ENCODE results near the gene PPP1R14D.
A peak's percentile ranks its signal among the peaks of the same experiment; 100 is the strongest.

Gene PPP1R14D

DNA sequence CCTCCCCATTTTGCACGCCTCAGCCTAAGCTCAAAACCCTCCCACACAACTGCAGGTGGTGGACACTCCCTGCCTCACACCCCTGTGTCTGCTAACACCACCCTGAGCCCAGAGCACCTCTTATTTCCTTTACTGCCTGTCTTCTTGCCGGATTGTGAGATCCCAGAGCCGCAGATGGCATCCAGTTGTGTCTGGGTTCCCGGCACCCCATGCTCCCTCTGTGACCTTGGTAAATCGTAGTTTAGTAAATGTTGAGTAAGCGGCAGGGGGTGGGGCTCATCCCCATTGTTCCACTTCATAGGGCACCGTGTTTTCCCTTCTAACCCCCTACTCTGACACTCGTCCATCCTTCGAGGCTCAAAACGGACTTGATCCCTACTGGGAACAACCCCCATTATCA, 30.2 kb upstream of the PPP1R14D start:
- no peak for DNase-seq (ENCODE audit: low read depth)
- H3K4me3 ChIP-seq (ENCODE audit: low read depth, low read length), result no peak overlapping the region

DNA sequence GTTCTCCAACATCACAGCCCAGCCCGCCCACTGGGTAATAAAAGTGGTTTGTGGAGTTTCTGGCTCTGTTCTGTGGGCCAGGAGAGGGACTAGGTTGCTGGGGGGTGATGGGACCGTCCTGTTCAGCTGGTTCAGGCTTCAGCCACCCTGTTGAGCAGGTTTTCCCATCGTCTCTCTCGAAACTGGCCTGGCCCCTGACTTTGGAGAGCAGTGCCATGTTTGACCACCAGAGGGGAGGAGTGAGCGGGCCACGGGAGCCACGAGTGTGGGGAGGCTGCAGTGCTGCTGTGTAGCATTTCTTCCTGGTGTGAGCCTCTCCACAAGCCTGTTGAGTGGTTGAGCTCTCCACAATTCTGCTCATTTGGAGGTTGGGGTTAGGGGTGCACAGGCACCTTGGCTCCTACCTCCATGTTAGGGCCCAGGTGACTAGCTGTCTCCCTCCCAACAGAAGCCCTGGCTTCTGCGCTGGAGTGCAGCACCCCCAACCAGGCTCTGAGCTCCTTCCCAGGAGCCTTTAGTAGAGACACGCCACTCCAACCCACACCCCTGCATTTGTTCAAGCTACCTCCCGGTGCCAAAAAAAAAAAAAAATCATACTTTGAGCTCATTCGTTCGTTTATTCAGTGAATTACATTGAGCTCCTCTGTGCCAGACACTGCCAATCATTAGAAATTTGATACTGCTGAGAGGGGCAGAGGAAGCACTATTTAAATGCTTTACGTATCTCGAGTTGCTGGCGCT, 29.3 kb upstream of the PPP1R14D start:
- TF ChIP-seq, protein P1, sequence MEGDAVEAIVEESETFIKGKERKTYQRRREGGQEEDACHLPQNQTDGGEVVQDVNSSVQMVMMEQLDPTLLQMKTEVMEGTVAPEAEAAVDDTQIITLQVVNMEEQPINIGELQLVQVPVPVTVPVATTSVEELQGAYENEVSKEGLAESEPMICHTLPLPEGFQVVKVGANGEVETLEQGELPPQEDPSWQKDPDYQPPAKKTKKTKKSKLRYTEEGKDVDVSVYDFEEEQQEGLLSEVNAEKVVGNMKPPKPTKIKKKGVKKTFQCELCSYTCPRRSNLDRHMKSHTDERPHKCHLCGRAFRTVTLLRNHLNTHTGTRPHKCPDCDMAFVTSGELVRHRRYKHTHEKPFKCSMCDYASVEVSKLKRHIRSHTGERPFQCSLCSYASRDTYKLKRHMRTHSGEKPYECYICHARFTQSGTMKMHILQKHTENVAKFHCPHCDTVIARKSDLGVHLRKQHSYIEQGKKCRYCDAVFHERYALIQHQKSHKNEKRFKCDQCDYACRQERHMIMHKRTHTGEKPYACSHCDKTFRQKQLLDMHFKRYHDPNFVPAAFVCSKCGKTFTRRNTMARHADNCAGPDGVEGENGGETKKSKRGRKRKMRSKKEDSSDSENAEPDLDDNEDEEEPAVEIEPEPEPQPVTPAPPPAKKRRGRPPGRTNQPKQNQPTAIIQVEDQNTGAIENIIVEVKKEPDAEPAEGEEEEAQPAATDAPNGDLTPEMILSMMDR (IDR thresholded peaks at IDR 0.05; ENCODE audit: insufficient read depth, low read depth, low read length, missing control alignments), result peak; percentile 98
- H3K4me3 ChIP-seq (ENCODE audit: low read depth, low read length), result no peak overlapping the region
- DNase-seq (ENCODE audit: low read depth), result peak; percentile 74

More for the DNA sequence above, 30.2 kb upstream of the PPP1R14D start:
- TF ChIP-seq, protein P1 (IDR thresholded peaks at IDR 0.05; ENCODE audit: insufficient read depth, low read depth, low read length, missing control alignments), result no peak

DNA sequence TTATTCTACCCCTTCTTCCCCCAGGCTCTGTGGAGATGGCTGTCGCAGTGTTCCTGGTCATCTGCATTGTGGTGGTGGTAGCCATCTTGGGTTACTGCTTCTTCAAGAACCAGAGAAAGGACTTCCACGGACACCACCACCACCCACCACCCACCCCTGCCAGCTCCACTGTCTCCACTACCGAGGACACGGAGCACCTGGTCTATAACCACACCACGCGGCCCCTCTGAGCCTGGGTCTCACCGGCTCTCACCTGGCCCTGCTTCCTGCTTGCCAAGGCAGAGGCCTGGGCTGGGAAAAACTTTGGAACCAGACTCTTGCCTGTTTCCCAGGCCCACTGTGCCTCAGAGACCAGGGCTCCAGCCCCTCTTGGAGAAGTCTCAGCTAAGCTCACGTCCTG, 28.2 kb upstream of the PPP1R14D start:
- DNase-seq (ENCODE audit: low read depth), result no peak
- no peak overlapping the region for H3K4me3 ChIP-seq (ENCODE audit: low read depth, low read length)
- TF ChIP-seq, protein P1 (IDR thresholded peaks at IDR 0.05; ENCODE audit: insufficient read depth, low read depth, low read length, missing control alignments), result no peak

DNA sequence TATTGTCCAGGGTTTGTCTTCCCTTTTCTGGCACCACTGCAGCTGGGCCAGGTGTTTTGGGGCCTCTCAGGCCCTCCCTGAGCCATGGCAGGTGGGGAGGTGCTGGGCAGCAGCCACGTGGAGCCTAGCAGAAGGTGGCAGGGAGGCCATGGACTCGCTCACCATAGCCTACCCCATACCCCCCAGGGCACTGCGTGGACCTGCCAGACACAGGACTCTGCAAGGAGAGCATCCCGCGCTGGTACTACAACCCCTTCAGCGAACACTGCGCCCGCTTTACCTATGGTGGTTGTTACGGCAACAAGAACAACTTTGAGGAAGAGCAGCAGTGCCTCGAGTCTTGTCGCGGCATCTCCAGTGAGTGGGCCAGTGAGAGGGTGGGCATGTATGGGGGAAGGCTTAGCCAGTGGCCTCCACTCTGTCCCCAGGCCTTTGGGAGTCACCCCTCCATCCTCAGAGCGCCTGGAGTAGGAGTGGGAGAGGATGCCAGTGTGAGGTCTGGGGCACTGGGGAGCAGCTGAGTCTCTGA, 27.3 kb upstream of the PPP1R14D start:
- H3K4me3 ChIP-seq (ENCODE audit: low read depth, low read length), result no peak overlapping the region
- no peak for DNase-seq (ENCODE audit: low read depth)
- TF ChIP-seq, protein P1 (IDR thresholded peaks at IDR 0.05; ENCODE audit: insufficient read depth, low read depth, low read length, missing control alignments), result no peak

DNA sequence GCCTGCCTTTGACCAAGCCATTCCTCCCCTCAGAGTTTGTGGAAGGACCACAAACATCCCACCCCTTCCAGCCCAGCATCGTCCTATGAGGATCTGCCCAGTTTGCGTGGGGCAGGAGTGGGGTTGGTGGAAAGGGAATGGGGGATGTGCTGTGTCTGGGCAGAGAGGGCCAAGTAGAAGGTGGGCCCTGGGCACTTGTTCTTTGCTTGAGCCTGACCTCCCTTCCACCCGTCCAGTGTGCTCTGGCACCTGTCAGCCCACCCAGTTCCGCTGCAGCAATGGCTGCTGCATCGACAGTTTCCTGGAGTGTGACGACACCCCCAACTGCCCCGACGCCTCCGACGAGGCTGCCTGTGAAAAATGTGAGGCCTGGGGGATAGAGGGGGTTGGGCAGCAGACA, 25.7 kb upstream of the PPP1R14D start:
- no peak overlapping the region for H3K4me3 ChIP-seq (ENCODE audit: low read depth, low read length)
- no peak for DNase-seq (ENCODE audit: low read depth)
- TF ChIP-seq, protein P1 (IDR thresholded peaks at IDR 0.05; ENCODE audit: insufficient read depth, low read depth, low read length, missing control alignments), result no peak

DNA sequence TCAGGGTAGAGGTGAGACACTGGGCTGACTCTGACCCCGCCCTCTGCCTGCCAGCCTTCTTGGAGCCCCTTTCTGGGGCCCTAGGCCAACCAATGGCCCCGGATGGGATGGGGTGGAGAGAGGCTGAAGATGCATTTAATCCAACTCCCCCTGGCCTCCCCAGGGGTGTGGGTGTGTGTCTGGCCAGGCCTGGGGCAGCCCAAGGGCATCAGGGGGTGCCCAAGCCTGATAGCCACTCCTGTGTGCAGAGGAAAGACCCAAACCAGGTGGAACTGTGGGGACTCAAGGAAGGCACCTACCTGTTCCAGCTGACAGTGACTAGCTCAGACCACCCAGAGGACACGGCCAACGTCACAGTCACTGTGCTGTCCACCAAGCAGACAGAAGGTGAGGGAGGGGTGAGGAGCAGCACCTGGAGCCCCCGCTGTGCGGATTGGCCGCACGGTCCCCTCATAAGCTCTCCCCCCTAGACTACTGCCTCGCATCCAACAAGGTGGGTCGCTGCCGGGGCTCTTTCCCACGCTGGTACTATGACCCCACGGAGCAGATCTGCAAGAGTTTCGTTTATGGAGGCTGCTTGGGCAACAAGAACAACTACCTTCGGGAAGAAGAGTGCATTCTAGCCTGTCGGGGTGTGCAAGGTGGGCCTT, 24.9 kb upstream of the PPP1R14D start:
- no peak overlapping the region for H3K4me3 ChIP-seq (ENCODE audit: low read depth, low read length)
- DNase-seq (ENCODE audit: low read depth), result no peak
- TF ChIP-seq, protein P1 (IDR thresholded peaks at IDR 0.05; ENCODE audit: insufficient read depth, low read depth, low read length, missing control alignments), result no peak

Measured in GM12865 (cell line).